Natural killer cell (primary cell): ENCODE results near the gene STH. TPM values are rescaled to one million over a fixed set of nuclear protein-coding genes. Genes with fewer than 3 reads are reported as not detected.

Experiments used
- ATAC-seq, 3 donors: fragments of 150-1000 bp in 2 of 3; fragments of 200-7000 bp in 1 of 3; cut with Tn5 transposase; 1 replicate in 1 of 3; 2 replicates in 2 of 3; pipeline ENCODE4 v1.10.0; 2021; ENCODE audit warnings: mild to moderate bottlenecking in 2 of 3, moderate library complexity in 2 of 3
- DNase-seq, 2 donors: peaks; one replicate each; pipeline versions ENCODE4 v3.0.0 to v3.0.0-alpha.2; 2013 to 2021; ENCODE audit warnings: mixed read lengths in 1 of 2
- H3K27ac ChIP-seq: one replicate; pipeline ENCODE4 v1.5.1; 2013; ENCODE audit warnings: mild to moderate bottlenecking, low read length
- H3K27me3 ChIP-seq: one replicate; pipeline ENCODE4 v1.6.1; 2013; ENCODE audit warnings: low read length; ENCODE audit not compliant: control insufficient read depth, insufficient read depth
- H3K36me3 ChIP-seq: one replicate; pipeline ENCODE4 v1.6.1; 2013; ENCODE audit warnings: low read length; ENCODE audit not compliant: control insufficient read depth, insufficient read depth
- H3K4me1 ChIP-seq: one replicate; pipeline ENCODE4 v1.6.1; 2013; ENCODE audit warnings: low read length; ENCODE audit not compliant: control insufficient read depth, insufficient read depth
- H3K4me3 ChIP-seq: one replicate; pipeline ENCODE4 v1.5.1; 2013; ENCODE audit warnings: low read length
- H3K9me3 ChIP-seq: one replicate; pipeline ENCODE4 v1.6.1; 2013; ENCODE audit warnings: low read length; ENCODE audit not compliant: control insufficient read depth, insufficient read depth
- H3K27ac Mint-ChIP-seq, 2 donors: one replicate each; pipeline ENCODE4 v1.8.0; 2022; ENCODE audit warnings: mild to moderate bottlenecking in 2 of 2, mixed read lengths in 2 of 2, moderate library complexity in 1 of 2
- H3K27me3 Mint-ChIP-seq, 2 donors: one replicate each; pipeline ENCODE4 v1.8.0; 2022; ENCODE audit warnings: low read depth in 2 of 2, mixed read lengths in 2 of 2
- H3K36me3 Mint-ChIP-seq: one replicate; pipeline ENCODE4 v1.8.0; 2022; ENCODE audit warnings: mixed read lengths
- H3K4me1 Mint-ChIP-seq, 2 donors: one replicate each; pipeline ENCODE4 v1.8.0; 2022; ENCODE audit warnings: mixed read lengths in 2 of 2
- H3K4me3 Mint-ChIP-seq: one replicate; pipeline ENCODE4 v1.8.0; 2022; ENCODE audit warnings: mild to moderate bottlenecking, moderate library complexity, mixed read lengths
- H3K9me3 Mint-ChIP-seq, 2 donors: one replicate each; pipeline ENCODE4 v1.8.0; 2022; ENCODE audit warnings: mixed read lengths in 2 of 2
- CTCF ChIP-seq: fragments of 200-600 bp; IDR thresholded peaks from one replicate; pipeline ENCODE4 v1.8.0; 2022; ENCODE audit warnings: antibody characterized with exemption
- WGBS: methylation state at CpG from one replicate; pipeline ENCODE4 v1.1.7; 2013; ENCODE audit warnings: missing lambda C conversion rate; ENCODE audit not compliant: insufficient coverage; 5-methylcytosine and 5-hydroxymethylcytosine counted together
- intact Hi-C: fragments of 100-400 bp; cut with micrococcal nuclease; formaldehyde crosslinking; loops from one replicate; pipeline ENCODE4 v1.14.2; 2022
- total RNA-seq, 4 donors: library from RNA; stranded (reverse); fragments of 120-200 nt in 1 of 4; gene quantifications; one replicate each; pipeline versions ENCODE4 v1.2.3 to v1.2.4, GENCODE V29; 2013 to 2022

STH gene
- total RNA-seq, 3 donors from 2014 or later (not counting 1 experiment from before 2014, with no cell fraction given): not detected

- intact Hi-C loops: no loop called here
- Histone ChIP-seq H3K27ac (no peak overlapping the region), H3K36me3 (no peaks in the 10 kb centered on the region), H3K4me3 (no peak overlapping the region), H3K27me3 (no peaks in the 10 kb centered on the region), H3K4me1 (peaks cover 4% of the 10 kb centered on the region), H3K9me3 (no peaks in the 10 kb centered on the region)
- no peak for TF ChIP-seq CTCF
- no peaks in the 10 kb centered on the region for H3K9me3 Mint-ChIP-seq
- peaks cover 0 to 5% of the 10 kb centered on the region in 2 donors for H3K27me3 Mint-ChIP-seq
- H3K4me3 Mint-ChIP-seq: no peak overlapping the region
- no peaks in the 10 kb centered on the region for H3K4me1 Mint-ChIP-seq
- ATAC-seq: no peak
- no peak overlapping the region for H3K27ac Mint-ChIP-seq
- WGBS: 60% methylated on average over 1 of the region's 4 CpGs
- no peaks in the 10 kb centered on the region for H3K36me3 Mint-ChIP-seq
- no peak for DNase-seq
Measured at GRCh38 chr17:45977506-45977824, 21.6 kb upstream of the STH start.

- H3K9me3 ChIP-seq: no peaks in the 10 kb centered on the region
- H3K27ac ChIP-seq: no peak overlapping the region
- H3K4me3 Mint-ChIP-seq: no peak overlapping the region
- H3K27me3 ChIP-seq: no peaks in the 10 kb centered on the region
- no peak for ATAC-seq
- H3K36me3 Mint-ChIP-seq: no peaks in the 10 kb centered on the region
- no peaks in the 10 kb centered on the region for H3K36me3 ChIP-seq
- H3K4me1 Mint-ChIP-seq: no peaks in the 10 kb centered on the region
- peaks cover 0 to 5% of the 10 kb centered on the region in 2 donors for H3K27me3 Mint-ChIP-seq
- H3K4me1 ChIP-seq: peaks cover 4% of the 10 kb centered on the region
- intact Hi-C loops: no loop called here
- H3K4me3 ChIP-seq: no peak overlapping the region
- no peaks in the 10 kb centered on the region for H3K9me3 Mint-ChIP-seq
- TF ChIP-seq CTCF: no peak
- DNase-seq: no peak
- no peak overlapping the region for H3K27ac Mint-ChIP-seq
- 89% methylated on average over 2 of the region's 3 CpGs for WGBS
Measured at GRCh38 chr17:45977976-45978626, 20.9 kb upstream of the STH start.

- no peak overlapping the region for H3K27ac ChIP-seq
- H3K4me3 ChIP-seq: no peak overlapping the region
- intact Hi-C loops: no loop called here
- ATAC-seq: no peak
- WGBS: 82% methylated on average over 2 of the region's 2 CpGs
- Mint-ChIP-seq H3K36me3 (no peaks in the 10 kb centered on the region), H3K27me3 (peaks cover 0 to 5% of the 10 kb centered on the region in 2 donors), H3K9me3 (no peaks in the 10 kb centered on the region), H3K4me3 (no peak overlapping the region), H3K27ac (no peak overlapping the region), H3K4me1 (no peaks in the 10 kb centered on the region)
- no peaks in the 10 kb centered on the region for H3K27me3 ChIP-seq
- no peak for TF ChIP-seq CTCF
- peaks cover 4% of the 10 kb centered on the region for H3K4me1 ChIP-seq
- no peak for DNase-seq
- H3K36me3 ChIP-seq: no peaks in the 10 kb centered on the region
- H3K9me3 ChIP-seq: no peaks in the 10 kb centered on the region
Measured at GRCh38 chr17:45979137-45979536, 19.9 kb upstream of the STH start.

- TF ChIP-seq CTCF: no peak
- intact Hi-C loops: no loop called here
- H3K4me3 ChIP-seq: no peak overlapping the region
- Mint-ChIP-seq H3K9me3 (no peaks in the 10 kb centered on the region), H3K27ac (no peak overlapping the region), H3K36me3 (no peaks in the 10 kb centered on the region), H3K4me1 (no peaks in the 10 kb centered on the region), H3K27me3 (peaks cover 0 to 6% of the 10 kb centered on the region in 2 donors), H3K4me3 (no peak overlapping the region)
- no peak overlapping the region for H3K27ac ChIP-seq
- H3K27me3 ChIP-seq: no peaks in the 10 kb centered on the region
- H3K9me3 ChIP-seq: no peaks in the 10 kb centered on the region
- 92% methylated on average over 6 of the region's 6 CpGs for WGBS
- DNase-seq: no peak
- ATAC-seq: no peak
- peaks cover 4% of the 10 kb centered on the region for H3K4me1 ChIP-seq
- H3K36me3 ChIP-seq: no peaks in the 10 kb centered on the region
Measured at GRCh38 chr17:45980855-45981254, 18.2 kb upstream of the STH start.
